Mesothelial cell of epicardium (in vitro differentiated cells): ENCODE data around the gene TSPAN15. TPM values are rescaled to one million over a fixed set of nuclear protein-coding genes. Genes with fewer than 3 reads are reported as not detected.

ENCODE experiments used
- DNase-seq, 2 experiments: peaks; one replicate each; pipeline ENCODE4 v3.0.0; 2021; ENCODE audit warnings: low spot score in 2 of 2; ENCODE audit not compliant: unreplicated experiment in 2 of 2
- H3K27ac Mint-ChIP-seq: 2 replicates; pipeline ENCODE4 v1.8.0; 2021; ENCODE audit warnings: mixed read lengths
- H3K27me3 Mint-ChIP-seq: 2 replicates; pipeline ENCODE4 v1.8.0; 2021; ENCODE audit warnings: low read depth, mixed read lengths
- H3K36me3 Mint-ChIP-seq: 2 replicates; pipeline ENCODE4 v1.8.0; 2021; ENCODE audit warnings: mixed read lengths
- H3K4me1 Mint-ChIP-seq: 2 replicates; pipeline ENCODE4 v1.8.0; 2021; ENCODE audit warnings: mixed read lengths
- H3K4me3 Mint-ChIP-seq: 2 replicates; pipeline ENCODE4 v1.8.0; 2021; ENCODE audit warnings: mild to moderate bottlenecking, moderate library complexity, mixed read lengths
- H3K9me3 Mint-ChIP-seq: 2 replicates; pipeline ENCODE4 v1.8.0; 2021; ENCODE audit warnings: mixed read lengths
- CTCF ChIP-seq: fragments of 200-600 bp; sonication (generic); IDR thresholded peaks from one replicate; pipeline ENCODE4 v1.5.0; 2021; ENCODE audit warnings: antibody characterized with exemption; ENCODE audit not compliant: unreplicated experiment
- total RNA-seq: library from RNA; stranded (reverse); gene quantifications from 3 replicates; pipeline ENCODE4 v1.2.1, GENCODE V29; 2021

TSPAN15 gene
- total RNA-seq, 1 donor from 2014 or later: 17.7 TPM

- TF ChIP-seq CTCF: no peak
- Mint-ChIP-seq H3K4me3 (no peak overlapping the region), H3K27me3 (no peaks in the 10 kb centered on the region), H3K27ac (no peak overlapping the region), H3K9me3 (peaks cover 7% of the 10 kb centered on the region), H3K36me3 (no peaks in the 10 kb centered on the region), H3K4me1 (peaks cover 35% of the 10 kb centered on the region)
- no peak for DNase-seq
Observed at GRCh38 chr10:69435966-69436520, 15.2 kb upstream of the TSPAN15 start.

- no peaks in the 10 kb centered on the region for H3K36me3 Mint-ChIP-seq
- H3K4me3 Mint-ChIP-seq: no peak overlapping the region
- H3K9me3 Mint-ChIP-seq: peaks cover 7% of the 10 kb centered on the region
- peaks cover 35% of the 10 kb centered on the region for H3K4me1 Mint-ChIP-seq
- DNase-seq: no peak
- H3K27ac Mint-ChIP-seq: peak overlapping the region; percentile 99
- no peaks in the 10 kb centered on the region for H3K27me3 Mint-ChIP-seq
- no peak for TF ChIP-seq CTCF
Observed at GRCh38 chr10:69437321-69438259, 13.7 kb upstream of the TSPAN15 start.

GRCh38 chr10:69438536-69439349 lies 12.5 kb upstream of the TSPAN15 start:
- peak overlapping the region; percentile 99 for H3K27ac Mint-ChIP-seq
- H3K9me3 Mint-ChIP-seq: peaks cover 7% of the 10 kb centered on the region
- no peak overlapping the region for H3K4me3 Mint-ChIP-seq
- TF ChIP-seq CTCF: no peak
- no peak for DNase-seq
- H3K4me1 Mint-ChIP-seq: peaks cover 35% of the 10 kb centered on the region
- H3K36me3 Mint-ChIP-seq: no peaks in the 10 kb centered on the region
- H3K27me3 Mint-ChIP-seq: no peaks in the 10 kb centered on the region

GRCh38 chr10:69439350-69439739 lies 11.9 kb upstream of the TSPAN15 start:
- peaks cover 1% of the 10 kb centered on the region for H3K9me3 Mint-ChIP-seq
- H3K4me1 Mint-ChIP-seq: peaks cover 35% of the 10 kb centered on the region
- TF ChIP-seq CTCF: no peak
- H3K36me3 Mint-ChIP-seq: no peaks in the 10 kb centered on the region
- H3K27ac Mint-ChIP-seq: peak overlapping the region; percentile 99
- no peak for DNase-seq
- H3K4me3 Mint-ChIP-seq: no peak overlapping the region
- H3K27me3 Mint-ChIP-seq: no peaks in the 10 kb centered on the region

- no peak overlapping the region for H3K4me3 Mint-ChIP-seq
Observed at GRCh38 chr10:69439813-69440506, 11.3 kb upstream of the TSPAN15 start.

More at GRCh38 chr10:69439813-69440506, 11.3 kb upstream of the TSPAN15 start:
- H3K27ac Mint-ChIP-seq: peak overlapping the region; percentile 99
- peaks cover 35% of the 10 kb centered on the region for H3K4me1 Mint-ChIP-seq
- TF ChIP-seq CTCF: no peak
- no peaks in the 10 kb centered on the region for H3K36me3 Mint-ChIP-seq
- no peak for DNase-seq
- no peaks in the 10 kb centered on the region for H3K9me3 Mint-ChIP-seq
- H3K27me3 Mint-ChIP-seq: no peaks in the 10 kb centered on the region
